ENCODE results near the gene CCL23.
"Not testable (repeated sequence)": the region's sequence is repeated elsewhere in the genome, so short reads cannot be mapped to it uniquely, and the experiment has no call there.

The CCL23 gene

DNA sequence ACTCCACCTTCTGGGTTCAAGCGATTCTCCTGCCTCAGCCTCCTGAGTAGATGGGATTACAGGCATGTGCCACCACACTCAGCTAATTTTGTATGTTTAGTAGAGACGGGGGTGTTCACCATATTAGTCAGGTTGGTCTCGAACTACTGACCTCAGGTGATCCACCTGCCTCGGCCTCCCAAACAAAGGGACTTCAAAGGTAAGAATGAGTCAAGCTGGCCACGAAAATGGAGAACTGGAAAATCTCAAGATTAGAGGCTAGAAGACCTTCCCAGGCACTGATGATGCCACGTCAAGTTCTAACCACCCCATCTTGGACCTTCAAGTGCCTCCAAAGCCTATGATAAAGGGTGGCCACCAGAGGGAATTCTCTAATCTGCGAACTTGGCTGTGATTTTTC lies 15.1 kb downstream of the CCL23 start:
- DNase-seq = no peak

DNA sequence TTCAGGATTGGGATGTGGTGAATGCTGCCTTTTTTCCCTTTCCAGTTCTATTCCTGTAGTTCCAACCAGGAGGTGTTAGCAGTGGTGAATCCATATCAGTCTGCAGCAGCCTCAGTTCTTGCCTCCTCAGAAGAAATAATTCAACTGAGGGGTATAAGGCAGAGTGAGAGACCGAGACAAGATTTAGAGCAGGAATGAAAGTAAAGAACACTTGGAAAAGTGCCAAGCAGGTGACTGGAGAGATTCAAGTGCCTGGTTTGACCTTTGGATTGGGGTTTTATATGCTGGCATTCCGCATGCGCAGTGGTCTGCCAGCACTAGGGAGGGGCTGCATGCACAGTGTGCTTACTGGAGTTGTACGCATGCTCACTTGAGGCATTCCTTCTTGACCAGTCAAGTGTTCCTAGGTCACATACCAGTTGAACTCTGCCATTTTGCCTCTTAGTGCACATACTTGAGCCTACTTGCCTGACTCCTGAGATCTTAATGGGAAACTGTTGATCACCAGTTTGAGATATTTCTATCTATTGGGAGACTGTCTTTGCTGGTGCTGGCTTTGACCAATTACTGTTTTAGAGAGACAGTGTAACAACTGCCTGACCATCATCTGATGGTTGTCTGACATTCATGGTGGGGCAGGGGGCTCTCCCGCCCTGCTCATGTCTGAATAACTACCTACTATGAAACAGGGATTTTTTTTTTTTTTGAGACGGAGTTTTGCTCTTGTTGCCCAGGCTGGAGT lies 15.7 kb downstream of the CCL23 start:
- DNase-seq = no peak

DNA sequence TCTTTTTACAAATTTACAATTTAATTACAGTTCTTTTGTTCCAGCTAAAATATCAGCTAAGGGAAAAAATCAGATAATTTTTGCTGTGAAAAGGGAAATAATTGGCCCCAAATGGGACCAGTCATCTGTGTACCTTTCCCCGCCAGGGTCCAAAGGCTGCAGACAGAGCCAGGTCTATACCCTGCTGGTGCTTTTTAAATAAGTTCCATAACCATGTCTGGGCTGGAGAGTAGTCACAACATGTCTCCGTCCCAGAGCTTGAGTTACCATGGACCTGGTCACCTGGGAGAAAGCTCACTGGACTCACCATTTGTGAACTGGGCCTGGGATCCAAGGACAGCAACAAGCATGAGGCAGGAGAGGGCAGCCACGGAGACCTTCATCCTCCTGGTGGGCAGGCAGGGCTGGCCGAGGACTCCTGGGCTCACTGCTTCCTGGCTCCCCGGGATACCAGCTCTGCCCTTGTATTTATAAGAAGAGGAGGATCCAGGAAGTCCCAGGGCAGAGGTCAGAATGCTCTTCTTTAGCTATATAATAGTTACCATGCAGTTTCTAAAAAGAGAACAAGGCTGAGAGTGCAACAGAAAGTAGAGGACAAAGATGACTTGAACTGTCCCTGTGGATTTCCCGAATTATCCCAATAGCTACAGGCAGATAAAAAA lies 16.5 kb downstream of the CCL23 start, which contains the start of gene CCL15:
TSS of gene CCL15 (minus strand) at position 444 of the 662 bp plus-strand sequence. CDS start at position 383, 61 bp downstream.
- no peak for DNase-seq

DNA sequence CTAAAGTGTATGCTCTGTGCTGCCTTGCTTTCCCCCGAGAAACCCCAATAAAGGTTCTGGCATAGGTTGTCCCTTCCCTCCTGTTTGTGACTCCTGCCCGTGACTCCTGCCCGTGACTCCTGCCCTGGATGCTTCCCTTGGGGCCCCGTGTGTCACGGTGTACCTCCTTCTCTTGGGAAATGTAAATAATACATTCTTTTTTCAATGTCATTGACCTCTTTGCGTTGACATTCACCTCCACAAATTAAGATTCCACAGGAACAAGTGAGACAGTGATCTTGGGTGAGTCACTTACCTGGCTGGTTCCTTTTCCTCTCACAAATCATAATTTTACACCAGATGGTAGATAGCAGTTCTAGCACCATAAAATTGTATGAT lies 17.1 kb downstream of the CCL23 start:
- DNase-seq = no peak

DNA sequence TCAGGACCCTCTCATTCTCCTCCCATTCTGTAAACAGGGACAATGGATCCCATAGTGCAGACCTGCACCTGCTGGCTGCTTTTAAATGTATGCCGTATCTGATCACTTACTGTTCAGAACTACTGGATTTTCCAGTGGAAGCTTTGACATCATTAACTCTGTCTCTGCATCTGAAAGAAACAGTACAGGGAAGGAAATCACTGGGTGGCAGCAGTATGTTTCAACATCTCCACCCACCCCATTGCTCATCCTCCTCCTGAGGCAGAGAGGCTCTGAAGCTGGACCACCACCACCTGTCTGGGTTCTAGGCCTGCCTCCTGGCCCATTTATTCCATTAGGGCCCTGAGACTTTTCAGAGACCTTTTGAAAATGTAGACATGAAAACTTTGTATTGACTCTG lies 19.0 kb downstream of the CCL23 start:
- no peak for DNase-seq

DNA sequence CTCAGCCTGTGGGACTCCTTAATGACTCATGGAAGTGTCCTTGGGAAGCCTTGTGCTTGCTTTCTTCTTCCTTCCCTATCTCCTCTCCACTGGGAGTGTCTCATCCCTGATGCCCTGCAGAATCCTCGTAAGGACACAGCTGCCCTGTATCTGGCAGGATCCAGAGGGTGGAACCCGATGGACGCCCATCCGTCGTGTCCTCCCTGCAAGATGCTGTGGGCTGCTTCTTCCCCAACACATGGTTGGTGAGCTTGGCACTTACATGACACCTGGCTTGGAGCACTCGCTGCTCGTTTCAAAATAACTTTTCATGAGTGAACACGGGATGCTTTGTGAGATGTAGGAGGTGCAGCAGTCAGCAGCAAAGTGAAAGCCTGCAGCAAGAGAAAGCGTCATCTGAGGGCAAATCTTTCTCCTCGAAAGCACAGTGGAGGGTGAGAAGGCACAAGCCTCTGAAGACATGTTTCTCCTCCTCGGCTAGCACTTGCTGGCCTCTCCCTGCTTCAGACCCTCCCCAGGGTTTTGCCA lies 19.7 kb downstream of the CCL23 start:
- no peak for DNase-seq

DNA sequence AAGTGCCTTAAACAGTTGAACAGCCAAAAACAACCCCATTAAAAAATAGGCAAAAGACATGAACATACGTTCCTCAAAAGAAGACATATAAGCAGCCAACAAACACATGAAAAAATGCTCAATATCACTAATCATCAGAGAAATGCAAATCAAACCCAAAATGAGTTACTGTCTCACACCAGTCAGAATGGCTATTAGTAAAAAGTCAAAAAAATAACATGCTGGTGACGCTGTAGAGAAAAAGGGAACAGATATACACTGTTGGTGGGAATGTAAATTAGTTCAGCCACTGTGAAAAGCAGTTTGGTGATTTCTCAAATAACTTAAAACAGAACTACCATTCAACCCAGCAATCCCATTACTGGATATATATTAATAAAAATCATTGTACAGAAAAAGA lies 22.4 kb downstream of the CCL23 start:
- not testable (repeated sequence) for DNase-seq

DNA sequence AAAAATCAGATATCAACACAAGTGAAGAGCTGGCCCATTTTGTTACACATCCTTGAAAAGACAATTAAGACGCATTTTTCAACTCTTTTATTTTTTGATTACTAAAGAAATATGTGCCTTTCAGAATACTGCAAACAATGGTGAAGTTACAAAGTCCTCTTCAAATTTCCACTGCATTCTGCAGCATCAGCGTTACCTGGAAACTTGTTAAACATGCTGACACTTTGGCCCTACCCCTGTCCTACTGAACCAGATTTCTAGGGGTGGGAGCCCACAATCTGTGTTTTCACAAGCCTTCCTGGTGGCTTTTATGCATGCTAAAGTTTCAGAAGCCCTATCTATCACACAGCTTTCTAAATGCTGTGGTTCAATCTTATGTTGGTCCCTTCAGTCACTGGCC lies 26.7 kb downstream of the CCL23 start:
- no peak for DNase-seq

DNA sequence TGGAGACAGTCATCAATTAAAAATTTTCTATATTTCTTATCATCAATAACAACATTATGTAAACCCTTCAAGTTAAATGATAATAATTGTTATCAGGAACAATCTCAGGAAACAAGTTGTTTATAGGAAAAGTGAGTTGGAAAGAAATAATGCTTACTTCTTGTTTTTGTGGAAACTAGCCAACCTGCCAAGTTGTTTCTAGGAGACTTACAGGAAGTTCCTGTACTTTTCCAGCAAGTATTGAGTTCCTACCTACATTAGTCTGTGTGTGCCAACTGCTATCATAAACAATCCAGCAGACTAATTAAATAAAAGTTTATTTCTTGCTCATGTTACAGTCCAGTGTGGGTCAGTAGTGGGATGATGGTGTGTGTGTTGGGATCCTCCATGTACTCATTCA lies 29.6 kb downstream of the CCL23 start:
- no peak for DNase-seq

DNA sequence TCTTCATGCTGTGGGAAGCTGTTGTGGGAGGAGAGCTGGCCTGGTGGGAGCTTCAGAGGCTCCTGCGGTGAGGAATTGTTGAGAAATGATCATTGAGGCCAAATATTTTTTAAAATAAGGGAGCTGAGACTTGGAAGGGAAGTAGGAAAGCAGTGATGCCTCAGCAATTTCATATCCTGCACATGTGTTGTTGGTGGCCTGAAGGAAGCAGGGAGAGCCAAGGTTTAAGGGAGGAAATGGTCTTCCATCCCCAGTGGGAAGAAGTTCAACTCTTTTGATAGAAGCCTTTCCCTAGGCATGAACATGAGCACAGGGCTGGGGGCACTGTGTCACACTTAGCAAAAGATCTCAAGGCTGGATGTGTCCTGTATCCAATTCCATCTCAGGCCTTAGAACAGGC lies 31.1 kb downstream of the CCL23 start, which contains the start of gene CCL14:
TSS of gene CCL14 (minus strand) at position 87 of the 400 bp plus-strand sequence. CDS start at position 7, 80 bp downstream.
- DNase-seq = no peak

DNA sequence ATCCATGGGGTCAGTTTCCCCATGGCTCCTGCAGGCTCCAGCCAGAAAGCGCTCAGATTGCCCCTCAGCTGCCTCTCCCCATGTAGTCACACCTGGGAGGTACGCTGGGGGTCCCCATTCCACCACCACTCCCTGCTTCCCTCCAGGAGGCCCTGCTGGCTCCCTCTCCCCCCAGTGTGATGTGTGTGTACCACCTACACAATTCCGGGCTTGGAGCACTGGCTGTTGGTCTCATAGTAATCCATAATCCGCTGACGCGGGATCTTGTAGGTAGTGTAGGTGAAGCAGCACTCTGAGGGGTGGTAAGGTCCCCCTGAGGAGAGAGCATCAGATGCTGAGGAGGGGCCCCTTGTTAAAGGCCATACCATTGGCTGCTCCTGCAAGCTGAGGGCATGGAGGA lies 33.6 kb downstream of the CCL23 start:
- DNase-seq = no peak

DNA sequence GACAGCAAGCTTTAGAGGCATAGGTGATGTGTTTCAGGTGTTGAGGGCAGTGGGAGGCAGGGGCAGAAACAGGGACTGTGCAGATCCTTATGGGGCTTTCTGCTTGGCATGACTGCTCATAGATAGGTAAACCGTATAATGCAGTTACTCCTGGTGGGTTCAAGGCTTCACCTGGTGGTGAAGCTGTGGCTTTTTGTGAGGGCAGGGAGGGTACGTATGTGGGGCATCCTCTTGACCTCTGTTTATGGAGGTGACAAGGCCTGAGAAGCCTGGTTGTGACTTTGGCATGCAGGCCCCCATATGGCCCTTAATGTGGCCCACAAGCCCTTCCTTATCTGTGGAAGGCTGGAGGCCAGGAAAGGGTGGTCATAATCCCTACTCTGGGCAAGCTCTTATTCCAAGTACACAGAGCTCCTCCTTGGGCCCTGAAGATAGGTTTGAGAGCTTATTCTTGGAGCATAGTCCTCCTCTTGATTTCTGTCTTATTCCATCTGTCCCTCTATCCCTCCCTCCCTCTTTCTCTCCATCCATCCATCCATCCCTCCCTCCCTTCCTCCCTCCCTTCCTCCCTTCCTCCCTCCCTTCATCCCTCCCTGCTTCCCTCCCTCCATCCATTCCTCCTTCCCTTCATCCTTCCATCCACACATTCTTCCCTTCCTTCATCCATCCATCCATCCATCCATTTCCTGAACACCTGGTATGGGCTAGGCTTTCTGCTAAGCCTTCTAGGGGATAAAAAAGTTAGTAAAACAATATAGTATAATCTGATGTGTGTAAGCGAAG lies 35.2 kb downstream of the CCL23 start:
- DNase-seq = no peak

DNA sequence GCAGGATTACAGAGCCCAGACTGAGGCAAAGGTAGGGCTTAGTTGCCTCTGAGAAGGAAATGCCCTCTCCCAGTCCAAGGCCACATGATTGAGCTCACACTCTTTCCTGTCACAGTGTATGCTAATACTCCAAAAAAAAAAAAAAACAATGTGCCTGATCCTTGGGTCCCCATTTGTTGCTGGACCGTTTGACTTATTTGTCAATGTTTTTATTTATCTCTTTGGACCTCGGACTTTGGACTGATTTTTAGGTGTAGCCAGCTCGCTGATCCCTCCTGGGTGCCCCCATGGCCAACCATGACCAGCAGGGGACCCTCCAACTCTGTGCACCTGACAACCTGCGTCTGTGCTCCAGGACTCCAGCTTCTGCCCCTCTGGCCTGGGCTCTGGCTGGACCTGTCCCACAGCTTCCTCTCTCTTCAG lies 35.9 kb downstream of the CCL23 start:
- no peak for DNase-seq

DNA sequence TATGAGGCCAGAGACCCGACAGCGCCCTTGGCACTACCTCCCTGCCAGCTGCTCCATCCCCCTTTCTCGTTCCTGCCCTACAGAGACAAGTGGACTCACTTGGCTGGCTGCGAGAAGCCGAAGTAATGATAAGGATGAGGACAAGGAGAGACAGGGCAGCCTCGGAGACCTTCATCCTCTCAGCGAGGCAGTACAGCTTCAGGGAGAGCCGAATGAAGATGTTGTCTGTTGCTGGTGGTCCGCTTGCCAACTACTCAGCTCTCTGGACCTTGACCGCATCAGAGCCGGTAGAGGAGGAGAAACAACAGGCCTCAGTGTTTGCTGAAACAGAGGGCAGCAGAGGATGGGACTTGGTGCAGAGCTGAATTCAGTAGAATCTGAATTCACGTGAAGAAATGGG lies 36.5 kb downstream of the CCL23 start, which contains the start of gene CCL16:
TSS of gene CCL16 (minus strand) at position 252 of the 400 bp plus-strand sequence. CDS start at position 175, 77 bp downstream.
- DNase-seq = no peak

DNA sequence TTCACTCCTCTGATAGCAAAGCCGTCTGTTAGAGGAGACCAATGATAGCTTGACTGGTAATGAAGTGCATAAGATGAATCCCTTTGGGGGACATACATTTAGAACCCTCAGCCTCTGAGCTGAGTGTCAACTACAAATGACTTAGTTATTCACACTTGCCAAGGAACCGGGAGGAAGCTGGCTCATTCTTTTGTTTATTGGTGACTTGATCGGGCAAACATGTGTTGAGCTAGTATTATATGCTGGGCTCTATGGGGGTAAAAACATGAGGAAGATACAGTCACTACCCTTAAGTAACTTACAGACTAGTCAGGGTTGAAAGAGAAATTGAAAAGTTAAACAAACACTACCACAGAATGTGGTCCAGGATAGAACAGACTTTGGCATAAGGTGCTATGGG lies 39.4 kb downstream of the CCL23 start:
- DNase-seq = no peak

DNA sequence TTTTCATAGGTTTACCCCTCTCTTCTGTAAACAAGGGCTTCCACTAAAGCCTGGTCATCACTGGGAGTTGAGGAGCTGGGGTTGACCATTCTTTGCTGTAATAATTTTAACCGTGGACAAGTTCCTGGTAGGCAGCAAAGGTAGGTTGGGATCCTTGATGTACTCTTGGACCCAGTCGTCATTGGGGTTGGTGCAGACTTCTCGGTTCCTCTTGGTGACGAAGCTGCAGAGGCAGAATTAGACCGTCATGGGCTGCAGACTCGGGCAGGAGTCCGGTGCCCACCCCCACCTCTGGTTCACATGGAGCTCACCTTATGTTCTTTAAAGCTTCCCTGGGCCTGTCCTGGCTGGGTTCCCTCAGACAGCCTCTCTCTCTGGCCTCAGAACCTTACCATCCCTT lies 40.3 kb downstream of the CCL23 start:
- DNase-seq = no peak

DNA sequence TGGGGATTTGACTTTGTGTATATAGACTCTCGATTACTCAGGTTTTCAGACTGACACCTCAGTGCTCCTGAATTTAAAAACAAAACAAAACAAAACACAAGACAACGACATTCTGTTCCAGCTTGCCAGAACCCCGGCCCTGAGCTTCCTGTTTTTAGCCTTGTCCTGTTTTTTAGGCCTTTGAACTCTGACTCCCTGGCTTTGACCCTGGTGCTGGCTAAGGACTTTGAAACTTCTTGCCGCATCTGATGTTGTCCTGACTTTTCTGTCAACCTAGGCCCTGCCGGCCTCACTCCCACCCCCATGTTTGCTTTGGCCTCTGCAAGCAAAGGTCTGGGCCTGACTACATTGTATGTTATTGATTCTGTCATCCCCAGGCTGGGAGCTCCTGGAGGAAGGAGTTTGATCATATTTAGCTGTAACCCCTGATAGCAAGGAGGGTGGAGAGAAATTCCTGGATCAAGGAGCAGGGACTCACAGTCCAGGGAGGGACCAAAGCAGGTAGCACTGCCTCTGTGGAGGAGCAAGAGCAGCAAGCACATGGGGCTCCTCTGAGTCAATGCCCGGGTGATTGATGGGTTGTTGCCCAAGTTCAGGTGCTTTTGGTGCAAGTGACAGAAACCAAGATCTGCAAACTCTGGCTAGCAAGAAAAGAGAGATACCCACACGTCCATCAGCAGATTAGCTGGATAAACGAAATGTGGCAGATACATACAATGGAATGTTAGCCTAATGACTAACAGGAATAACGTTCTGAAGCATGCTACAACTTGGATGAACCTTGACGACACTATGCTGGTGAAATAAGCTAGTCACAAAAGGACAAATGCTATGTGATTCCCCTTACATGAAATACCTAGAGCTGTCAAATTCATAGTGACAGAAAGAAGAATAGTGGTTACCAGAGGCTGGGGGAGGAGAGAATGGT lies 44.2 kb downstream of the CCL23 start:
- DNase-seq = no peak

DNA sequence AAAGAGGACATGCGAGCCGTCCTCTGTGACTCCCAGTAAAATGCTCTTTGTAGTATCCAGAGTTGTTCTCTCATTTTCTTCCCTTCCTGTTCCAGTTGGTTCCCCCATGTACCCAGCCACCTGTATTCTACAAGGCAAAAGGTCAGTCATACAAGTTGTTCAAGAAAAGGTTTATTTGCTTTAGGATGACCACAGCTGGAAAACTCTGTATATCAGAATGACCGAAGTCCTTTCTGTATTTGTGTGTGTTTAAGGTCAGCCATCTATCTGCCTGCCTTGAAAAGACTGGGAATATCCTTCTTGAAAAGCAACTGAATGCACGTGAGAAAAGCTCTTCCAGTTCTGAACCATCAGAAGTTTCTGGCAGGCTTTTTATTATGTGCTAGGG lies 44.8 kb downstream of the CCL23 start:
- DNase-seq = no peak

DNA sequence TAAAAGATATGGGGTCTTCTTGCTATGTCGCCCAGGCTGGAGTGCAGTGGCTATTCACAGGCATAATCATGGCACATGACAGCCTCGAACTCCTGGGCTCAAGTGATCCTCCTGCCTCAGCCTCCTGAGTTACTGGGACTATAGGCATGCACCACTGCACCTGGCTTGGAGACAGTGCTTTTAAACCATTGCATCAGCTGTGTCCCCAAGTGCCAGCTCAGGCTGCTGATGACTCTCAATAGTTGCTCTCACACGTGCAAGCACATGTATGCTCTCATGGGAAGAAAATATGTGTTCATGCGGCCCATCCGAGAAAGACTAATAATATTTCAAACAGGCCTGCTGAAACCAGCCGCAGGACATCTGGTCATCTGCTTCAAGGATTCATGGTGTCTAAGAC lies 45.2 kb downstream of the CCL23 start:
- DNase-seq = no peak

DNA sequence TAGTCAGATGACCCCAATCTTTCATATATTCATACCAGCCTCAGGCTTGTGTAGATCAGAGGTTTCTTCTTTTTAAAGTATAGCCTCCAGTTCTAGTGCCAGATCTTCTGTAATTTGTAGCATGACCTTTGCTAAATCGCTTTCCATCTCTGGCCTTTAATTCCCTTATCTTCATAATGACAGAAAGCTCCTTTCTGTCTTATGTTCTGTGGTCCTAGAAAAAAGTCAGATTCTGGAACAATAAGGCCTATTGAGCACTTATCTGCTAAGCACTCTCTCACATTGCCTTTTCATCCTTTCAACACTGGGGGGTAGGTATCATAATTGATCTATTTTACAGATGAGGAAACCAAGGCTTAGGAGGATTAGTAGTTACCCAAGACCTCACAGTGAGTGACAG lies 45.7 kb downstream of the CCL23 start:
- DNase-seq = no peak

DNA sequence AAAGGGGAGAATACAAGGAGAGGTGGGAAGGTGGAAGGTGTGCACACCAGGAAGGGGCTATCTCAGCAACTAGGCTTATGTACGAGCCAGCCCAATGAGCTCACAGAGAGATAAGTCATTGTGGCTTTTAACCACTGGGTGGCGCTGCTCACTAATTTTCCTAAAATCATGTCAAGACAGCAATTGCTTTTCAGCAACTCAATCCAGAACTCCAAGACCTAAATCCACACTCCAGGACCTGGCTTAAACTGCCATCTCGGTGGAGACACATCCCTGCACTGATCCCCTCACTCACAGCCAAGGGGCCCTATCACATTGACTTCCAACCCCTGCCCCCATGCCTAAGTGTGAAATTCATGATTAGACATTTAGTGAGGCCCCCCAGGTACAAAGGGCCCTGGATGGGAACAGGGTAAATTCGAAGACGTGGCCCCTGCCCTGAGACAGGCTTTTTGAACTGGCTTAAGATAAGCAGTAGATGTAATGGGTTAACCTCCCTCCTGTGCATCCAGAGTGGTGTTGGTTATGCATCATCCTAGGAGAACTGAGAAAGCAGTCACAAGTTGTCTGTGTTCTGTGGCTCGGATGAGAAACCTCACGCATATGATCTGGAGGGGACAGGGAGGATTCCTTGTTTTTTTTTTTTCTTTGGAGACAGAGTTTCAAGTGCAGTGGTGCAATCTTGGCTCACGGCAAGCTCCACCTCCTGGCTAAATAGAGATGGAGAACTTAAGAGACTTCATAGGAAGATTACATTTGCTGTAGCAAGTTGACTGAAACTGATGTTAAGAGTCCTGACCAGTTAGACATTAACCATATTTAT lies 48.0 kb downstream of the CCL23 start:
- DNase-seq = peak; percentile 24 to 55 (median 33)
